ENCODE data around the gene RB1.

The RB1 gene

GRCh38 chr13:48486362-48486761, 182.8 kb downstream of the RB1 start:
- H3K9me3 ChIP-seq (ENCODE audit: low read length) = no peaks in the 10 kb centered on the region; the same call in 1 of the 2 replicates
- H3K27me3 ChIP-seq (ENCODE audit: insufficient read depth, low read length) = no peaks in the 10 kb centered on the region
- H3K4me1 ChIP-seq (ENCODE audit: insufficient read depth, low read length, severe bottlenecking) = peaks cover 30% of the 10 kb centered on the region
- H3K9ac ChIP-seq (ENCODE audit: low read length) = no peak overlapping the region
- no peaks in the 10 kb centered on the region for H3F3A ChIP-seq (ENCODE audit: insufficient read depth, low read length)
- no peak overlapping the region for H3K4me3 ChIP-seq (ENCODE audit: low read depth, low read length, poor library complexity, severe bottlenecking)
- TF ChIP-seq CTCF (IDR thresholded peaks at IDR 0.05; ENCODE audit: low read length) (no peak), EZH2 (IDR thresholded peaks at IDR 0.05; ENCODE audit: borderline replicate concordance, low read length) (no peak)
- H3K9me2 ChIP-seq (ENCODE audit: low read depth, low read length) = no peaks in the 10 kb centered on the region
- H3K4me2 ChIP-seq (ENCODE audit: low read length) = no peak overlapping the region
- peaks cover 31% of the 10 kb centered on the region for H3K36me3 ChIP-seq (ENCODE audit: insufficient read depth, low read length)
- H3K79me2 ChIP-seq (ENCODE audit: insufficient read depth, low read length) = no peaks in the 10 kb centered on the region
- no peak overlapping the region for H3K27ac ChIP-seq (ENCODE audit: low read depth, low read length, poor library complexity, severe bottlenecking)
- H4K20me1 ChIP-seq (ENCODE audit: insufficient read depth, low read length) = no peaks in the 10 kb centered on the region
- H2AFZ ChIP-seq (ENCODE audit: low read length) = no peak overlapping the region

- no peaks in the 10 kb centered on the region for H3K79me2 ChIP-seq (ENCODE audit: insufficient read depth, low read length)
- H3F3A ChIP-seq (ENCODE audit: insufficient read depth, low read length) = no peaks in the 10 kb centered on the region
- H3K27me3 ChIP-seq (ENCODE audit: insufficient read depth, low read length) = no peaks in the 10 kb centered on the region
- peaks cover 35% of the 10 kb centered on the region for H3K4me1 ChIP-seq (ENCODE audit: insufficient read depth, low read length, severe bottlenecking)
- no peak for TF ChIP-seq EZH2 (IDR thresholded peaks at IDR 0.05; ENCODE audit: borderline replicate concordance, low read length)
- TF ChIP-seq CTCF (IDR thresholded peaks at IDR 0.05; ENCODE audit: low read length) = no peak
- H4K20me1 ChIP-seq (ENCODE audit: insufficient read depth, low read length) = no peaks in the 10 kb centered on the region
- H2AFZ ChIP-seq (ENCODE audit: low read length) = no peak overlapping the region
- no peak overlapping the region for H3K4me3 ChIP-seq (ENCODE audit: low read depth, low read length, poor library complexity, severe bottlenecking)
- no peak overlapping the region for H3K9ac ChIP-seq (ENCODE audit: low read length)
- no peak overlapping the region for H3K27ac ChIP-seq (ENCODE audit: low read depth, low read length, poor library complexity, severe bottlenecking)
- H3K36me3 ChIP-seq (ENCODE audit: insufficient read depth, low read length) = peaks cover 31% of the 10 kb centered on the region
- no peaks in the 10 kb centered on the region; the same call in 1 of the 2 replicates for H3K9me3 ChIP-seq (ENCODE audit: low read length)
- no peaks in the 10 kb centered on the region for H3K9me2 ChIP-seq (ENCODE audit: low read depth, low read length)
- H3K4me2 ChIP-seq (ENCODE audit: low read length) = no peak overlapping the region
These were observed 183.3 kb downstream of the RB1 start for GRCh38 chr13:48486836-48487235.

DNA sequence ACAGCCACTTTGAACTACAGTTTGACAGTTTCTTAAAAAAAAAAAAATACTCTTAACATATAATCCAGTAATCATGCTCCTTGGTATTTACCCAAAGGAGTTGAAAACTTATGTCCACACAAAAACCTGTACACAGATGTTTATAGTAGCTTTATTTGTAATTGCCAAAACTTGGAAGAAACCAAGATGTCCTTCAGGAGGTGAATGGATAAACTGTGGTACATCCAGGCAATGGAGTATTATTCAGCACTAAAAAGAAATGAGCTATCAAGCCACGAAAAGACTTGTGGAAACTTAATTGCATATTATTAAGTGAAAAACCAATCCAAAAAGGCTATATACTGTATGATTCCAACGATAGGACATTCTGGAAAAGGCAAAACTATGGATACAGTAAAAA, 184.4 kb downstream of the RB1 start:
- H2AFZ ChIP-seq (ENCODE audit: low read length) = no peak overlapping the region
- TF ChIP-seq CTCF (IDR thresholded peaks at IDR 0.05; ENCODE audit: low read length) = no peak
- no peak for TF ChIP-seq EZH2 (IDR thresholded peaks at IDR 0.05; ENCODE audit: borderline replicate concordance, low read length)
- no peak overlapping the region for H3K9ac ChIP-seq (ENCODE audit: low read length)
- no peaks in the 10 kb centered on the region; the same call in 1 of the 2 replicates for H3K9me3 ChIP-seq (ENCODE audit: low read length)
- no peak overlapping the region for H3K4me3 ChIP-seq (ENCODE audit: low read depth, low read length, poor library complexity, severe bottlenecking)
- no peaks in the 10 kb centered on the region for H3K79me2 ChIP-seq (ENCODE audit: insufficient read depth, low read length)
- H3F3A ChIP-seq (ENCODE audit: insufficient read depth, low read length) = no peaks in the 10 kb centered on the region
- H3K9me2 ChIP-seq (ENCODE audit: low read depth, low read length) = no peaks in the 10 kb centered on the region
- no peaks in the 10 kb centered on the region for H4K20me1 ChIP-seq (ENCODE audit: insufficient read depth, low read length)
- H3K27ac ChIP-seq (ENCODE audit: low read depth, low read length, poor library complexity, severe bottlenecking) = no peak overlapping the region
- no peaks in the 10 kb centered on the region for H3K27me3 ChIP-seq (ENCODE audit: insufficient read depth, low read length)
- H3K36me3 ChIP-seq (ENCODE audit: insufficient read depth, low read length) = peaks cover 31% of the 10 kb centered on the region
- H3K4me1 ChIP-seq (ENCODE audit: insufficient read depth, low read length, severe bottlenecking) = peaks cover 46% of the 10 kb centered on the region
- H3K4me2 ChIP-seq (ENCODE audit: low read length) = no peak overlapping the region
